Stimulated activated CD4-positive, alpha-beta T cell treated with anti-CD3 and anti-CD28 coated beads, Interleukin-4, amount 100 ng/mL, for 4 hours (primary cell): ENCODE results near the gene RIPK1.

Experiments
- DNase-seq, 2 experiments: peaks; one replicate each; pipeline ENCODE4 v3.0.0-alpha.2; 2020

RIPK1 gene

GRCh38 chr6:3086282-3086946, 18.1 kb downstream of the RIPK1 start:
- DNase-seq = no peak

- no peak for DNase-seq
Measured at GRCh38 chr6:3088446-3088845, 20.2 kb downstream of the RIPK1 start.

- no peak for DNase-seq
Measured at GRCh38 chr6:3088968-3089367, 20.7 kb downstream of the RIPK1 start.

- DNase-seq = no peak
Measured at GRCh38 chr6:3090013-3090412, 21.7 kb downstream of the RIPK1 start.

- no peak for DNase-seq
Measured at GRCh38 chr6:3094815-3095214, 26.5 kb downstream of the RIPK1 start.

DNA sequence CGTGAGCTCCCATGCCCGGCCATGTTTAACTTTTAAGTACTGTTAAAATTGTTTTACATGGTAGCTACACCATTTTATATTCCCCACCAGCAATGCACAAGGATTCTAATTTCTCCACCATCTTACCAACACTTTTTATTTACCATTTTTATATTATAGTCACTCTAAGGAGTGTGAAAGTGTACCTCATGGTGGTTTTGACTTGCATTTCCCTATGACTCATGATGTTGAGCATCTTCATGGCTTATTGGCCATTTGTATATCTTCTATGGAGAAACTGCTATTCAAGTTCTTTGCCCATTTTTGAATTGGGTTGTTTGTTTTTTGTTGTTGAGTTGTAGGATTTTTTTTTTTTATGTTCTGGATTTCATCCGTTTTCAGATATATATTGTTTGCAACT, 34.6 kb downstream of the RIPK1 start:
- DNase-seq = no peak

- DNase-seq = no peak
Measured at GRCh38 chr6:3108746-3109414, 40.6 kb downstream of the RIPK1 start.

DNA sequence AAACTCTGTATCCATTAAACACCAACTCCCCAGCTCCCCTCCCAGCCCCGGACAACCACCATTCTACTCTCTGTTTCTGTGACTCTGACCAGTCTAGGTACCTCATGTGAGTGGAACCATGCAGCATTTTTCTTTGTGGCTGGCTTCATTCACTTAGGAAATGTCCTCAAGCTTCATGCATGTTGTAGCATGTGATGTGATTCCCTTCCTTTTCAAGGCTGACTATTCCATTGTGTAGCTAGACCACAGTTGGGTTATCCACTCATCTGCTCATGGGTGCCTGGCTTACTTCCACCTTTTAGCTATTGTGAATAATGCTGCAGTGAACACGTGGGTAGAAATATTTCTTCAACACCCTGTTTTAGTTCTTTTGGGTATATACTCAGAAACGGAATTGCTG, 41.5 kb downstream of the RIPK1 start:
- DNase-seq = no peak

DNA sequence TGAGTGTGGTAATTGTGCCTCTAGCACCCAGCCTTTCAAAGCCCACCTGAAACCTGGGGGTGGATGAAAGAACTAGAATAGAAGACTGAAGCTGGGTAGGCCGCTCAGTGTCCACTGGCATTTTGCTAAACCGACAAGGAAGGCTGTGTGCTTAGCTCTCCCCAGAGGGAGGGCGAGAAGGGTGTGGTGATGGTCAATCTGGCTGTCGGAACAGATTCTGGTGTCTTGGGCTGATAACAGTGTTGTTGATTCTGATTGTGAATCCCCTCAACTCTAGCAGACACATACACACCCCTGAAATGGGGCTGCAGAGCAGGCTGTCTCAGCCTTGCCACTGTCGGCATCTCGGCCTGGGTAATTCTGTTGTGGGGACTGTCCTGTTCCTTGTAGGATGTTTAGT, 46.1 kb downstream of the RIPK1 start:
- no peak for DNase-seq

DNA sequence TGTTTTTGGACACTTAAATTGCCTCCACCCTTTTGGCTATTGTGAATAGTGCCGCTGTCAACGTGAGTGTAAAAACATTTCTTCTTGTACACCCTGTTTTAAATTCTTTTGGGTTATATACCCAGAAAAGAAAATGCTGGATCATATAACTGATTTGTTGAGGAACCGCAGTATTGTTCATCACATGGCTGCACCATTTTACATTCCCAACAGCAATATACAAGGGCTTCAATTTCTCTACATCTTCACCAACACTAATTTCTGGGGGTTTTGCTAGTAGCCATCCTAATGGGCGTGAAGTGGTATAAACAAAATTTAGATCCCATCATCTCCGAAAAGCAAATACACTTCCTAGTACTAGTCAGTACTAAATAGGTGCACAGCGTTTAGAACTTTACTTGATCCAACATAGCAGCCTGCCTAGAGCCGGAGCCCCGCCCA, 49.6 kb downstream of the RIPK1 start:
- no peak for DNase-seq

GRCh38 chr6:3118353-3119039, 50.2 kb downstream of the RIPK1 start, which contains the start of gene BPHL:
Gene BPHL (plus strand): TSS chr6:3118711. CDS start chr6:3118741, 30 bp downstream.
- peak; percentile 97 to 100 for DNase-seq

DNA sequence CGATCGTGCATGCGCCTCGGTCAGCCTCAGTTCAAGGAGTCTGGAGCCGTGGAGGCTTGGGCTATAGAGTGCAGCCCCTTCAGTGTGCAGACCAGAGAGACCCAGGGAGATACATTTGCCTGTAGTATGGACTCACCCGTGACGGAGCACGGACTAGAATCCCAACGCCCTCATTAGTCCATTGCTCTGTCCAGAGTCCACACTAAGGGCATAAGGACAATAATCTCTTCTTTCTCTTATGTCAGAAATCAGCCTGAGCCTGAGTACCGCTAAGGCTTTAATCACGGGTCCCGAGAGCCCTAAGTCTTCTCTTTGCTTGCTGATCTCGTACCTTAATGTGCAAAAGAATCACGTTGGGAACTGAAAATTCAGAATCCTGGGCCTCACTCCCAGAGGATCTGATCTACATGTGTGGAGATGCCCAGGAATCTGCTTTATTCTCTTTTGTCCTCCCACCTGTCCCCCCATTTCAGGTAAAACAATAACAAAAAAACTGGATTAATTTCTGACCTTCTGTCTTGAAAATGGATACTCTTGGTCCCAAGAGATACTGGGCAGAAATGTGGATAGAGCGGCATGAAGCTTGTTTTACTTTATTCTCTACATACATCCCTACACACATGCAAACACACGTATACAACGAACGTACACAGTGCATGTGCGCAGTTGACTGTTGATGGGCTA, 50.9 kb downstream of the RIPK1 start:
- DNase-seq = no peak

GRCh38 chr6:3120765-3121089, 52.4 kb downstream of the RIPK1 start:
- DNase-seq = no peak

DNA sequence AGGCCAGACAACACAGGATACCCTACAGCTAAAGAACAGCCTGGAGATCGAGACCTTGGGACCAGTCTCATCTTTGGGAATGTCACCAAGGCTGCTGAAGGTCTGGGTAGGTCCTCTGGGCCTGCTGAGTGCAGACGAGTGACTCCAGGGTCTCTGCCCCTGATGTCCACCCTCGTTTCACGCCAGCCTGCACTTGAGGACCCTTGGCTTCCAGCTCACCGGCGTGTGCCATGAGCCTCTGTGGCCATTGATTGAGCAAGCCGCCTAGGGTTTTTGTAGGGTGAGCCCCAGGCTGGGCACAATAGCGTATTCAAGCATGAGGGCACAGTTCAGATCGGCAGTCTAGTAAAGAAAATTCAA, 54.5 kb downstream of the RIPK1 start:
- no peak for DNase-seq

DNA sequence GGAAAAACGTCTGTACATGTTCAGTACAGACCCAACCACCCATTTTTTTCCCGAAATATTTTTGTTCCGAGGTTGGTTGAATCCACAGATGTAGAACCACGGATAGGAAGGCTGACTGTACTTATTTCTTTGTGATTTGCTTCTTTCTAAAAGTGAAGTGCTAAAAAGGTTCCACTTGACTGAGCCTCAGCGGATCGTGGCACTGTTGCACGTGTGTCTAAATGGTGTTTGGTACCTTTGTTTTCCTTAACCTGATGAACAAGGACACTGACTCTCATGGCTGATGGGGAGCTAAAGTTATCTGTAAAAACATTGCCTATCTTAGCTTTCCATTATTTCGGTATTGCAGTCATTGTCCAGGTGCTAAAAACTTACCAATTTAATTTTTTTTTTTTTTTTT, 56.4 kb downstream of the RIPK1 start:
- DNase-seq = no peak

- no peak for DNase-seq
Measured at GRCh38 chr6:3125815-3126214, 57.5 kb downstream of the RIPK1 start.

DNA sequence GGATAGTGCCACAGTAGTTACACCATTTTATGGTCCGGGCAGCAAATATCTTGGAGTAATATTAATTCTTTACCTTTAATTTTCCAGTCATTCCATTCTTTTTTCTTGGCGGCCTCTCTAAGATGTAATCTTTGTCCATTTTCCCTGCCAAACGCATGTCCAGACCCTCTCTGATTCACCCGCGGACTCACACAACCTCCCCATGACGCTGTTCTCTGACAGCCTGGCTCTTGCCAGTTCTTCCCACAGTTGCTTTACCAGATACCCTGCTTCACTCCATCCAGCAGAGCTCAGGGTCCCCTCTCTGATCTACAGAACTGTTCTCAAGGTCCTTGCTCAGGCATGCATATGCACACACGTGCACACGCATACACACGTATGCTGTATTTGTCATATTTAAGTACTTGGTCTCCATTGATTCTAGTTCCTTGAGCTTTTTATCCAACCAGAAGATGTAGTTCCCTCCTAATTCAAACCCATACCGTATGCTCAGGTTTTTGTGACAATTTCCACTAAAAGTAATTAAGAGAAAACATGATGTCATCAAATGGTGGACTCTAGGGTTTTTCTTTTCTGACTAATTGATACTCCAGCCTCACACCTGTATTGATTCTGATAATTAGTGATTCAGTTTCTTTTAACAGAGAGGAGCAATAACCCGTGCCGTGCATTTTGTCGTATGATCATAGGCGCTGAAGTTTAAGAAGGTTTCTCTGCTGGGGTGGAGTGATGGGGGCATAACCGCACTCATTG, 60.2 kb downstream of the RIPK1 start:
- no peak for DNase-seq

DNA sequence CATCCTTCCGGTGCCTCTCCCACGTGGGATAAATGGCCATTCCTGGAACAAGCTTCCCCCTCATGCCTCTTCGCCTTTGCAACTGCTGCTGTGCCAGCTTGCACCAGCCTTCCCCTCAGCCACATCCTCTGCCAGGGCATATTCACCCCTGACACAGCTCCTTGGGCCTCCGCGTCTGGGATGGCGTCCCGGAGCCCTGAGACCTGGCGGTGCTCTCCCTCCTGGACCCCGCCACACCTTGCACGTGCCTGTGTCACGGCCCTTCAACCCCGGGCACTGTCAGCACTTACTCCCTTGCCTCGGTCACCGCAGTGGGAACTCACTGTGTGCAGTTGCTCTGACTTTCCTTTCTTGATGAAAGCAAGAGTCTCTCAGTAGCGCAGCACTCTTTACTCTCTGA, 63.4 kb downstream of the RIPK1 start:
- no peak for DNase-seq

DNA sequence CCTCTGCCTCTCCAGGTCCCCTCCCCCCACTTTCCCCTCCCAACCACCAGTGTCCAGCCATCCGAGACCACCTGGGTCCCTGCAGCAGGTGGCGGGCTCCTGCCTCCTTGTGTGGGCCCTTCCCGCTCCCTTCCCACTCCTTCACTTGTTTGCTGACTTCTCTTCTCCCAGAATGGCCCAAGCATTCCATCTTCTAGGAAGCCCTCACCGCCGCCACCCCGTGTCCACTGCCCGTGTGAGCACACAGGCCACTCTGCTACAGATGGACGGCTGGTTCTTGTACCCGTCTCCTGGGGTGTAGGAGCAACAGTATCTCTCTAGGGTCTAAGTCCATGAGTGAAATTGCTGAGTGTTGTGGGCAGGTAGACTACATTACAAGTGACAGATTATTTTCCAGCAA, 65.2 kb downstream of the RIPK1 start:
- no peak for DNase-seq

DNA sequence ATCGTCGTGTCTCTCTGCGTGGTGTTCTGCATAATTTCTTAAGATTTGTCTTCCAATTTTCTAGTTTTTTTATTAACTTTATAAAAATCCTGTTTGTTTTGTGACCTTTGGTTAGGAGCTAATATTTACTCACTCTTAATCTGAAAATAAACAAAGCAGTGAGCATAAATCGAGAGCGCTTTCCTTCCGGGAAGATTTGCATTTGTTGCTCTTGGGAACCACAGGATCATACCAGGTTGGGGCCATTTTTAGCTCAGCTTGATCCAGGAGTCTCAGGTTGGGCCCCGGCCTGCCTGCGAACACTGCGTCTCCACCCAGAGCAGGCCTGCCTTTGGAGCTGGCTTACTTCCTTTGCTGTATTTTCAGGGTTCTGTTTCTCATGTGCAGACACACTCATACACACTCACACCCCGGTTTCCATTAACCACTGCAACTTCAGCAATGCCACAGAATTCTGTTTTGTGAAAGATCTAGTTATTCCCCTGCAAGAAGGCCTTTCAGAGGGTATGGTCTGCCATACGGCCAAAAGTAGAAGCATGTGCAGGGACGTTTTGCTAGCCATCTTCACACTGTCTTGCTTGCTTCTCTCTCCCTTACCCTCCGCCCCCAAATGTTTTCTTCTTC, 67.5 kb downstream of the RIPK1 start:
- DNase-seq = no peak

DNA sequence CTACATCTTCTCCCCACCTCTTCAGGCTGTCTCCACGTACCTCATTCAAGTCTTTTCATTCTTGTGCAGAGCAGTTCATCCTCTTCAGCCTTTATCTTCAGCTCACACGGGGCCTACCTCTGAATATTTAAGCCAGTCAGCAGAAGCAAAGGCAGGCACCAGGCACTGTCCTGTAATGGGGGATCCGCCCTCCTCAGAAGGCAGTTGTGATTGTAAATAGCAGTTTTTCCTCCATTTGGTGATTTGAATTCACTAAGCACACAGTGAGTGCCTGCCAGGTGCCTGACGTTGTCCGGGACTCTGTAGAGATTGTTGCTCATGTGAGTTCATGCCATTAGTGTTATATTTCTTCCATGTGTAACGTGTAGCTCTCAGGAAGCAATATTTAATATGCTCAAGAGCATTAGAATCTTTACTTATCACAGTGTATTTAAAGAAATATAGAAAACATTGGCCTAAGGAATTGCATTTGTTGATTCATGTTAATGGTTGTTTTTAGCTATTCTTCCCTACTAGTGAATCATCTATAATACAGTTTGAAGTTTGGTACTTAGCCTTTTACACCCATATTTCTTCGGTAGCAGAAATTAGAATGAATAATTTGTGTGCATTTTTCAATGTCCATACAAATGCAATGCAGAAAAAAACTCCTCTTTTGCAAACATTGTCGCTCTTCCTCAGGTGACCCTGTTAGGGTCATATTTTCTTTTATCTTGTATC, 68.2 kb downstream of the RIPK1 start:
- no peak for DNase-seq
